GM12874 (cell line): ENCODE measurements around the gene MOGAT3.

ENCODE experiments used
- CTCF ChIP-seq: IDR thresholded peaks from 2 replicates; pipeline ENCODE4 v1.5.1; 2011; ENCODE audit warnings: low read depth, mild to moderate bottlenecking, control low read depth, low read length, moderate library complexity; ENCODE audit not compliant: insufficient read depth

Gene MOGAT3

GRCh38 chr7:101179713-101180112, 21.1 kb downstream of the MOGAT3 start:
- TF ChIP-seq CTCF: no peak

- no peak for TF ChIP-seq CTCF
These were observed 21.7 kb downstream of the MOGAT3 start for GRCh38 chr7:101179117-101179516.

GRCh38 chr7:101177644-101178043, 23.2 kb downstream of the MOGAT3 start:
- TF ChIP-seq CTCF: no peak

- TF ChIP-seq CTCF: no peak
These were observed 25.2 kb downstream of the MOGAT3 start for GRCh38 chr7:101175664-101176063.

- TF ChIP-seq CTCF: no peak
These were observed 26.4 kb downstream of the MOGAT3 start for GRCh38 chr7:101174322-101174854.

- TF ChIP-seq CTCF: no peak
These were observed 27.0 kb downstream of the MOGAT3 start for GRCh38 chr7:101173752-101174244.

GRCh38 chr7:101172854-101173751, 27.7 kb downstream of the MOGAT3 start:
- no peak for TF ChIP-seq CTCF
